ENCODE results near the gene AKNAD1.
"Not testable (repeated sequence)": the region's sequence is repeated elsewhere in the genome, so short reads cannot be mapped to it uniquely, and the experiment has no call there.

The AKNAD1 gene

GRCh38 chr1:108892356-108893140 is 35.7 kb upstream of the AKNAD1 start:
- Histone ChIP-seq H3K27ac (no peak overlapping the region), H3K27me3 (ENCODE audit: insufficient read depth, low read depth, severe bottlenecking) (no peaks in the 10 kb centered on the region), H3K9me3 (ENCODE audit: severe bottlenecking) (no peaks in the 10 kb centered on the region), H3K4me3 (ENCODE audit: low read depth, low read length) (no peak overlapping the region), H3K36me3 (no peaks in the 10 kb centered on the region)
- no peak for DNase-seq
- no peak for TF ChIP-seq CTCF (IDR thresholded peaks at IDR 0.05; ENCODE audit: low read depth, low read length)

- Histone ChIP-seq H3K27ac (0 out of 2 replicates have a peak overlapping the region, but pooled peaks have one; percentile 16), H3K27me3 (ENCODE audit: insufficient read depth, low read depth, severe bottlenecking) (no peaks in the 10 kb centered on the region)
- TF ChIP-seq CTCF (IDR thresholded peaks at IDR 0.05; ENCODE audit: low read depth, low read length): no peak
Observed at GRCh38 chr1:108889706-108890384, 33.0 kb upstream of the AKNAD1 start.

GRCh38 chr1:108889006-108889645 is 32.2 kb upstream of the AKNAD1 start:
- H3K9me3 ChIP-seq (ENCODE audit: severe bottlenecking); H3K4me3 ChIP-seq (ENCODE audit: low read depth, low read length); DNase-seq; H3K27ac ChIP-seq; H3K27me3 ChIP-seq (ENCODE audit: insufficient read depth, low read depth, severe bottlenecking); H3K36me3 ChIP-seq: not testable (repeated sequence)

More at GRCh38 chr1:108889706-108890384, 33.0 kb upstream of the AKNAD1 start:
- DNase-seq: no peak
- Histone ChIP-seq H3K9me3 (ENCODE audit: severe bottlenecking) (no peaks in the 10 kb centered on the region), H3K4me3 (ENCODE audit: low read depth, low read length) (no peak overlapping the region), H3K36me3 (no peaks in the 10 kb centered on the region; the same call in 1 of the 2 replicates)

- no peak for TF ChIP-seq CTCF (IDR thresholded peaks at IDR 0.05; ENCODE audit: low read depth, low read length)
- Histone ChIP-seq H3K36me3 (no peaks in the 10 kb centered on the region; the same call in none of the 2 replicates), H3K9me3 (ENCODE audit: severe bottlenecking) (no peaks in the 10 kb centered on the region), H3K27ac (no peak overlapping the region), H3K27me3 (ENCODE audit: insufficient read depth, low read depth, severe bottlenecking) (no peaks in the 10 kb centered on the region), H3K4me3 (ENCODE audit: low read depth, low read length) (no peak overlapping the region)
- no peak for DNase-seq
Observed at GRCh38 chr1:108886292-108886691, 29.4 kb upstream of the AKNAD1 start.

GRCh38 chr1:108884968-108885367 is 28.1 kb upstream of the AKNAD1 start:
- DNase-seq: no peak
- no peaks in the 10 kb centered on the region; the same call in none of the 2 replicates for H3K36me3 ChIP-seq
- H3K9me3 ChIP-seq (ENCODE audit: severe bottlenecking): no peaks in the 10 kb centered on the region
- no peak for TF ChIP-seq CTCF (IDR thresholded peaks at IDR 0.05; ENCODE audit: low read depth, low read length)
- H3K27ac ChIP-seq: no peak overlapping the region
- H3K4me3 ChIP-seq (ENCODE audit: low read depth, low read length): no peak overlapping the region
- H3K27me3 ChIP-seq (ENCODE audit: insufficient read depth, low read depth, severe bottlenecking): no peaks in the 10 kb centered on the region

GRCh38 chr1:108882837-108883236 is 25.9 kb upstream of the AKNAD1 start:
- TF ChIP-seq CTCF (IDR thresholded peaks at IDR 0.05; ENCODE audit: low read depth, low read length): no peak
- no peak for DNase-seq
- no peaks in the 10 kb centered on the region; the same call in none of the 2 replicates for H3K36me3 ChIP-seq
- no peak overlapping the region for H3K27ac ChIP-seq
- H3K27me3 ChIP-seq (ENCODE audit: insufficient read depth, low read depth, severe bottlenecking): no peaks in the 10 kb centered on the region
- no peaks in the 10 kb centered on the region for H3K9me3 ChIP-seq (ENCODE audit: severe bottlenecking)
- no peak overlapping the region for H3K4me3 ChIP-seq (ENCODE audit: low read depth, low read length)

Data from WERI-Rb-1 (cell line).